Effector CD8-positive, alpha-beta T cell (primary cell): Measurements from ENCODE around the gene GRK1.

Experiments used
- DNase-seq: peaks from one replicate; lab custom pipeline; 2025; lab: John Stamatoyannopoulos, UW

The GRK1 gene

DNA sequence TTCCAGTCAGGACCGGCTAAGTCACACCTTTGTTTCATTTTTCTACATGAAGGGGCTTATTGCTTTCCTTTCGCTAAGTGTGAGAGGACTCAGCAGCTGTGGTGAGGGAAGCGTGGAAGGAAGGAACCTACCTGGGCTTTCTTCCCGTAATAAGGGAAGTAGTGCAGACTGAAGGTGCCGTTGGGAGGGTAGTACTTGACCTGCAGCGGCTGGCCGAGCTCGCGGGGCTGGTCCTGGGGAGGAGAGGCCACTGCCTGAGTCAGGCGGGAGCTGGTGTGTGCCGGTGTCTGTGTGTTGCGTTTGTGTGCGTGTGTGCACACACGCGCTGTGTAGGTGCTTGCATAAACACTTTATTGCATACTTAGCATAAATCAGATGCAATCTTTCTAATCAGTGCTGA lies 16.7 kb upstream of the GRK1 start:
- DNase-seq, result no peak

- DNase-seq, result no peak
Observed at GRCh38 chr13:113650731-113651148, 16.3 kb upstream of the GRK1 start.

DNA sequence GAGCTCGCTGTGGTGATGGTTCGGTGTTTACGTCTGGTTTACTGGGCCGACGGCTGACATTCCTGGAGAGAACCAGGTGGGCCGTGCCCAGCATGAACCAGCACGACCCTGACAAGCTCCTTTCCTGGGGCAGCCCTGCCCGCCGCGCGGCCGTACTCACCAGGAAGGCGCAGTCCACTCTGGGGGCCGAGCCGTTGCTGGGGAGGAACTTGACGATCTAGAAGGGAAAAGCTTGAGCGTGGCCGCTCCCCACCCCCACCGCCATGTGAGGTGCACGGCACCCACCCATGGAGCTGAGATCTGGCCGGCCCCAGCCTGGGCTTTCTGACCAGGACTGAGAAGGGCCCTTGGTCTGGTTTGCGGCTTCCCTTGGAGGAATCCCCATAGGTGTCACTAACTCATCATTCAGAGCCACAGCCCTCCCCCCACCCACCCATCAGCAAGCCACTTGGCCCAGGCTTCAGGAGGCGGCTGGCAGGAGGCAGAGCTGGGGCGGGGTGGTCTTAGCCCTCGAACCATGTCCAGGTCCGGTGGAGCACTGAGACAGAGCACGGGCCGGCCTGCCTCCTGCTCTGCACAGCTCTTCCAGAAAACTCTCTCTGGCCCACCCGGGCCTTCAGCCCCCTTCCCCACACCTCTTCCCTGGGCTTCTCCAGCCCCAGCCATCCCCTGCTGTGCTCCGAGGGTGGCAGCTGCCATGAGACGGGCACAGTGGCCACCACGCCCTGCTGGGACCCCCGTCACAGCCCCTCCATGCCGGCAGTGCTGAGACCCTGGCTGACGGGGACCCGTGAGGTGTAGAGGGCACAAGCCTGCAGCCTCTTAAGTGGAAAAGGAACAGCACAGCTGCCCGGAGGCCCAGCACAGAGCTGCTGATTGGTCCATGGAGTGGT lies 15.3 kb upstream of the GRK1 start:
- no peak for DNase-seq

DNA sequence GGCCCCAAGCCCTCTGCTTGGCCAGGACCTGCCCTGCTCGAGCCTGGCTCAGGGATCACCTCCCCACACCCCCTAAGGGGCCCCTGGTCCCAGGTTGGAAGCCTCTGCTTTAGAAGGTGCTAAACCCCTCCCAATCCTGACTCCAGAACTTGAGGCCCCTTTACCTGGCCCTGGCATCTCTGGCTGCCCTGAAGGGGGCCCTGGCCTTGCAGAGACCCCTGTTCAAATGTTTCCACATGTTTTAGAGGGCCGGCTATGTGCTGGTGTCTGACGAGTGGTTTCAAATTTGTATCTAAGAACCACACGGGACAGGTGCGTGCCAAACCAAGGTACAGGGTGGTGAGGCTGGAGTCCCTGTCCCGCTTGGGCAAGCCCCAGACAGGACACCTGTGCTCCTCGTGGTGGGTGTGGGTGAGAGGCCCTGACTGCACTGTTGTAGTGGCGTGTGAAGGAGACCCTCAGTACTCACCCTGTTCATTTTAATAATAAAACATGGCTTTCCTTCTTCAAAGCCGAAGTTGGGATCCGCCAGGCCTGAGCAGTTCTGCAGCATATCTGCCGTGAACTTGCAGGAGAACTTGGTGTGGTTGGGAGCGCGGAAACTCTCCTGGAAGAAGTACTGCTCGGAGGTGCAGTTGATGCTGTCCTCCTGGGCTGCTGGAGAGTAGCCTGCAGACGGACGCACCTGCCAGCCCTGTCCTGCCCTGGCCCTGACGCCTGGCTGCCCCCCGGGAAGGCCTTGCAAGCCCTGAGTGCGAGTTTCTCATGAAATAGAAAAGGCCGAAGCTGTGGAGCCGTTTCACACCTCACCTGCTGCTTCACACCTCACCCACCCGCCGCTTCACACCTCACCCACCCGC lies 14.4 kb upstream of the GRK1 start:
- DNase-seq, result no peak

- no peak for DNase-seq
Observed at GRCh38 chr13:113653264-113654174, 13.5 kb upstream of the GRK1 start.

GRCh38 chr13:113654175-113654560 lies 12.9 kb upstream of the GRK1 start:
- DNase-seq, result no peak

GRCh38 chr13:113654591-113655345 lies 12.3 kb upstream of the GRK1 start:
- no peak for DNase-seq

- no peak for DNase-seq
Observed at GRCh38 chr13:113655346-113656002, 11.5 kb upstream of the GRK1 start.

GRCh38 chr13:113656003-113656588 lies 10.9 kb upstream of the GRK1 start:
- DNase-seq, result no peak

- no peak for DNase-seq
Observed at GRCh38 chr13:113656831-113657671, 10.0 kb upstream of the GRK1 start.

- DNase-seq, result no peak
Observed at GRCh38 chr13:113657851-113658741, 8.9 kb upstream of the GRK1 start, which contains the start of gene ATP4B. Gene ATP4B, minus strand, starts transcription at chr13:113658198. Its CDS starts 54 bp downstream, at chr13:113658144.

DNA sequence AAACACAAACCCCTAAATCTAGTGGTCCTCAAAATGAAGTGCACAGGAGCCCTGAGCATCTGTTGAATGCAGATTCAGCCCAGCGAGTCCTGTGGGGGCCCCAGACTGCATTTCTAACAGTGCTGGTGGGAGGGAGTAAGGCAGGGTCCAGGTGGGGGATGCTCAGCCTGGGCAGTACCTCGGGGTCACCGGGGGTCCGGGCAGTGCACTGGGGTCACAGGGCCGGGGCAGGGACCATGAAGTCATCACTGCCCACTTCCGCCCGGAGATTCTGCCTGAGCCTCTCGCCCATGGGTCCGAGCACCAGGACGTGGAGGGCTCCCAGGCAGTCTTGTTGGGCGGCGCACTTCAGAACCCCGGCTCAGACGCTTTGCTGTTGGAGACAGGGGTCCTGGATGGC lies 8.2 kb upstream of the GRK1 start:
- DNase-seq, result no peak

DNA sequence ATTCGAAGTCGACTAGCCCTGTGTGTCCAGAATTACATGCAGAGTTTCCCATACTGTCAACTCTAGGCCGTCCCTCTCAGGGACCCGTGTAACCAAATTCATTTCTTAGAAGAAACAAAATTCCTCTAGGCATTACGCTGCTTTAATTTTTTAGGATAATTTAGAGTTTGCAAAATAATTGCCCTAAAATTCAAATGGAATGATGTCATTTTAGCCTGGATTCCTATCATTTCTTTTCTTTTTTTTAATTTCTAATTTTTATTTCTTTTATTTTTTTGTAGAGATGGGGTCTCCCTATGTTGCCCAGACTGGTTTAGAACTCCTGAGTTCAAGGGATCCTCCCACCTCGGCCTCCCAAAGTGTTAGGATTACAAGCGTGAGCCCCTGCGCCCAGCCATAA lies 7.7 kb upstream of the GRK1 start:
- DNase-seq, result no peak

DNA sequence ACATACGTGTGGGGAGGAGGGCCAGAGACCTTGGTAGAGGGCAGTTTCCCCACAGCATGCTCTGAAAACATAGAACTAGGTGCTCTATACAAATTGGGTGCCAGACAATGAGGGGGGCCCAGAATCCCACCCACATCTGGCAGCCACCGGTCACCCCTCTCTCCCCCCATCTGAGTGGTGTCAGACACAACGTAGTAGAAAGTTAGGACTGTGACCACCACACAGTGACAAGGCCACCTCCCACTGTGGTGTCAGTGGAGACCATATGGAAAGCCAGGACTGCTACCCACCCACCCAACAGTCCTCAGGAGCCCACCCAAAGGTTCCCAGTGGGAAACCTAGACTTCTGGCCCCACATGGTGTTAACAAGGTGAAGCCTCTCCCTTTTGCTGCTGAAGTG lies 7.0 kb upstream of the GRK1 start:
- DNase-seq, result no peak

- DNase-seq, result no peak
Observed at GRCh38 chr13:113661509-113661908, 5.5 kb upstream of the GRK1 start.

GRCh38 chr13:113663934-113664333 lies 3.1 kb upstream of the GRK1 start:
- no peak for DNase-seq

DNA sequence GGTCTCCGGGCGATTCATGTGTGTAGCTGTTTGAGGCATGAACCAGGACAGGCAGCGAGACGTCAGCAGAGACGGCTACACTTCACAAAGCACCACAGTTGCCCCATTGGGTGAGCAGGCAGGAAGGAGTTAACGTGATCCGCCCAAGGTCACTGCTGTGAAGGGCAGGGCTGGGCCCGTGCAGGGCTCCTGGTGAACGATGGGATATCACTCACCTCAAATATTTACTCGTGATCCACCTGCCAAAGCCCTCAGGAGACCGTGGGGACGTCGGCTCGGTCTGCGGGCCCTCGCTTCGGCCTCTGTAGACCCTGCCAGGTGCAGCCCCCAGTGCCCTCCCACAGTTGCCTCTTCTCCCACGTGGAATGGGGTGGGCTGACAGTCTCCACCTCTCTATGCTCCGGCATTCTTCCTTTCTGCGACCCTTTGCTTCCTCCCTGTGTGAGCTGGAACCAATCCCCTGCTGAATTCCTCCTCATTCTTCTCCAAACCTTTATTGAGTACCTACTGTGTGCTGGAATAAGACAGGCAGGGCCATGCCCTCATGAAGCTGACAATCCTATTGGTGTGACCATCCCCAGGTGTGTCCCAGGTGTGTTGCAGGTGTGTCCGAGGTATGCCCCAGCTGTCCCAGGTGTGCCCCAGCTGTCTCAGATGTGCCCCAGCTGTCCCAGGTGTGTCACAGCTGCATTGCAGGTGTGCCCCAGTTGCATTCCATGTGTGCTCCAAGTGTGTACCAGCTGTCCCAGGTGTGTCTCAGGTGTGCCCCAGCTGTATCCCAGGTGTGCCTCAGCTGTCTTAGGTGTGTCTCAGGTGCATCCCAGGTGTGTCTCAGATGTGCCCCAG lies 2.0 kb upstream of the GRK1 start:
- no peak for DNase-seq
